ENCODE results near the gene SPINT2. TPM values are rescaled to one million over a fixed set of nuclear protein-coding genes. Genes with fewer than 3 reads are reported as not detected.

SPINT2 gene
- total RNA-seq, 1 donor from 2014 or later = 71.0 TPM

DNA sequence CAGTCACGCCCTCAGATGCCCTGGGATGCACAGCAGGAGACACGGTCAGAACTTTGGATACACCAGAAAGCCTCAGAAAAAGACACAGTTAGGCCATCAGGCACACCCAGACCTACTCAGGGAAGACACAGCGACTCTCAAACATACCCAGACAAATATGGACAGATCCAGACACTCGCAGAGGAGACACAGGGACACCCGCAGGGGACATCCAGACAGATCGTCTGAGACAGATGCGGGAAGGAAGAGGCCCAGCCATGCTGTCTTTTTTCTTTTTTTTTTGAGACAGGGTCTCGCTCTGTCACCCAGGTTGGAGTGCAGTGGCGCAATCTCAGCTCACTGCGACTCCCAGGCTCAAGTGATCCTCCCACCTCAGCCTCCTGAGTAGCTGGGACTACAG, 45.2 kb upstream of the SPINT2 start:
- TF ChIP-seq EZH2 (IDR thresholded peaks at IDR 0.05) (no peak), EZH2phosphoT487 (IDR thresholded peaks at IDR 0.05) (no peak)
- TF ChIP-seq, protein P1, sequence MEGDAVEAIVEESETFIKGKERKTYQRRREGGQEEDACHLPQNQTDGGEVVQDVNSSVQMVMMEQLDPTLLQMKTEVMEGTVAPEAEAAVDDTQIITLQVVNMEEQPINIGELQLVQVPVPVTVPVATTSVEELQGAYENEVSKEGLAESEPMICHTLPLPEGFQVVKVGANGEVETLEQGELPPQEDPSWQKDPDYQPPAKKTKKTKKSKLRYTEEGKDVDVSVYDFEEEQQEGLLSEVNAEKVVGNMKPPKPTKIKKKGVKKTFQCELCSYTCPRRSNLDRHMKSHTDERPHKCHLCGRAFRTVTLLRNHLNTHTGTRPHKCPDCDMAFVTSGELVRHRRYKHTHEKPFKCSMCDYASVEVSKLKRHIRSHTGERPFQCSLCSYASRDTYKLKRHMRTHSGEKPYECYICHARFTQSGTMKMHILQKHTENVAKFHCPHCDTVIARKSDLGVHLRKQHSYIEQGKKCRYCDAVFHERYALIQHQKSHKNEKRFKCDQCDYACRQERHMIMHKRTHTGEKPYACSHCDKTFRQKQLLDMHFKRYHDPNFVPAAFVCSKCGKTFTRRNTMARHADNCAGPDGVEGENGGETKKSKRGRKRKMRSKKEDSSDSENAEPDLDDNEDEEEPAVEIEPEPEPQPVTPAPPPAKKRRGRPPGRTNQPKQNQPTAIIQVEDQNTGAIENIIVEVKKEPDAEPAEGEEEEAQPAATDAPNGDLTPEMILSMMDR (IDR thresholded peaks at IDR 0.05) = no peak
- no peak overlapping the region for H3K9ac ChIP-seq
- no peak overlapping the region for H3K27ac Mint-ChIP-seq

DNA sequence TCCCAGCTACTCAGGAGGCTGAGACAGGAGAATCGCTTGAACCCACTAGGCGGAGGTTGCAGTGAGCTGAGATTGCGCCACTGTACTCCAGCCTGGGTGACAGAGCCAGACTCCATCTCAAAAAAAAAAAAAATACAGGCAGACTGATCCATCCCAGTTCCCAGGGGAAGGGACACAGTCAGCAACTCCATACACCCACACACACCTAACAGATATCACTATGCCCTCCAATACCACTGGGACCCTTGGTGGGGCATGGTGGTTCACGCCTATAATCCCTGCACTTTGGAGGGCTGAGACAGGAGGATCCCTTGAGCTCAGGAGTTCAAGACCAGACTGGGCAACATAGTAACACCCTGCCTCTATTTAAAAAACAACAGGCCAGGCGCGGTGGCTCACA, 43.0 kb upstream of the SPINT2 start:
- Histone ChIP-seq H3K9me3 (ENCODE audit: low read depth) (no peaks in the 10 kb centered on the region), H3K79me2 (ENCODE audit: low read depth) (peaks cover 6% of the 10 kb centered on the region), H4K20me1 (ENCODE audit: low read depth) (peaks cover under 1% of the 10 kb centered on the region), H3K4me2 (no peak overlapping the region), H3K36me3 (no peaks in the 10 kb centered on the region), H2AFZ (replicated peaks) (no peak overlapping the region), H3K9ac (no peak overlapping the region), H3K27ac (no peak overlapping the region), H3K27me3 (peaks cover 14% of the 10 kb centered on the region), H3K4me3 (no peak overlapping the region), H3K4me1 (peaks cover 4% of the 10 kb centered on the region), H3F3A (ENCODE audit: low read depth) (peaks cover 14% of the 10 kb centered on the region)
- TF ChIP-seq EZH2 (IDR thresholded peaks at IDR 0.05) = no peak
- TF ChIP-seq, protein P1 (IDR thresholded peaks at IDR 0.05) = no peak
- TF ChIP-seq EZH2phosphoT487 (IDR thresholded peaks at IDR 0.05) = no peak
- Mint-ChIP-seq H3K4me1 (peaks cover 26% of the 10 kb centered on the region), H3K9me3 (no peaks in the 10 kb centered on the region), H3K27ac (no peak overlapping the region), H3K36me3 (peaks cover 7% of the 10 kb centered on the region), H3K4me3 (no peak overlapping the region), H3K27me3 (ENCODE audit: insufficient read depth, low read depth) (peaks cover 7% of the 10 kb centered on the region)
- no peak for DNase-seq (ENCODE audit: low spot score)

More for the DNA sequence above, 45.2 kb upstream of the SPINT2 start:
- peaks cover 10% of the 10 kb centered on the region for H3K36me3 Mint-ChIP-seq
- Histone ChIP-seq H4K20me1 (ENCODE audit: low read depth) (no peaks in the 10 kb centered on the region), H2AFZ (replicated peaks) (no peak overlapping the region), H3K4me3 (no peak overlapping the region), H3K9me3 (ENCODE audit: low read depth) (no peaks in the 10 kb centered on the region), H3F3A (ENCODE audit: low read depth) (no peaks in the 10 kb centered on the region), H3K27ac (no peak overlapping the region), H3K36me3 (no peaks in the 10 kb centered on the region), H3K27me3 (peaks cover 13% of the 10 kb centered on the region), H3K4me1 (peaks cover 4% of the 10 kb centered on the region), H3K79me2 (ENCODE audit: low read depth) (peaks cover 6% of the 10 kb centered on the region), H3K4me2 (no peak overlapping the region)
- H3K4me1 Mint-ChIP-seq = peaks cover 23% of the 10 kb centered on the region
- DNase-seq (ENCODE audit: low spot score) = no peak
- H3K27me3 Mint-ChIP-seq (ENCODE audit: insufficient read depth, low read depth) = peaks cover 3% of the 10 kb centered on the region
- H3K4me3 Mint-ChIP-seq = no peak overlapping the region
- no peaks in the 10 kb centered on the region for H3K9me3 Mint-ChIP-seq

DNA sequence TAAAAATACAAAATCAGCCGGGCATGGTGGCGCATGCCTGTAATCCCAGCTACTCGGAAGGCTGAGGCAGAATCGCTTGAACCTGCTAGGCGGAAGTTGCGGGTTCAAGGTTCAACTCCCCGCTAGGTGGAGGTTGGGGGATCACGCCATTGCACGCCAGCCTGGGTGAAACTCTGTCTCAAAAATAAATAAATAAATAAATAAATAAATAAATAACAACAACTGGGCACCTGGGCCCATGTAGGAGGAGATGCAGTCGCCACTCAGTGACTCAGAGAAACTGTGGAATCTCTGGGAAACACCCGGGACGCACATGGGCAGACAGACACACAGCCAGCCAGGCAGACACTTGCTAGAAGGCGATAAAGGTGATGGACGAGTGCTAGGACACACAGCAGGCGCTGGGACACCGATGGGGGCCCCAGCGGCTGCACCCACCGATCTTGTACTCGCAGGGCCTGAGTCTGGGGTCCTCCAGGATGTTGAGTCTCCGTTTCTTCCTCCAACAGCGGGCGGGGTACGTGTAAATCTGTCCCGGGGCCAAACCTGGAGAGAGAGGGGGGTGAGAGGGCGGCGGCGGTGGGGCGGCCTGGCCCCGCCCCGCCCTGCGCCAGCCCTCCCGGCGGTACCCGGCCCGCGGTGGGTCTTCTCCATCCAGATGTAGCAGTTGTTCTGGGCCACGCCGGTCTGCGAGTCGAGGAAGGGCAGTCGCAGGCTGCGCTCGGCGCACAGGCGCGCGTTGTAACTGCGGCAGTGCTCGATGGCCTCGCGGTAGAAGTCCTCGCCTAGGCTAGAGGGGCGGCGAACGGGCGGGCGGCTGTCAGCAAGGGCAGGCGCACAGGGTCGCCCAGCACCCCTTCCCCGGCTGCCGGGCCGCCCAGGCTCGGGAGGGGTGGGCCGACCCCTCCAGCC, 42.2 kb upstream of the SPINT2 start:
- Mint-ChIP-seq H3K4me3 (no peak overlapping the region), H3K27me3 (ENCODE audit: insufficient read depth, low read depth) (peaks cover 12% of the 10 kb centered on the region), H3K27ac (no peak overlapping the region), H3K4me1 (peaks cover 24% of the 10 kb centered on the region), H3K9me3 (no peaks in the 10 kb centered on the region), H3K36me3 (peaks cover 7% of the 10 kb centered on the region)
- Histone ChIP-seq H3K4me1 (peaks cover 4% of the 10 kb centered on the region), H3K9ac (no peak overlapping the region), H3K27me3 (peaks cover 22% of the 10 kb centered on the region), H3K4me3 (no peak overlapping the region), H3K36me3 (no peaks in the 10 kb centered on the region), H3K9me3 (ENCODE audit: low read depth) (no peaks in the 10 kb centered on the region), H2AFZ (replicated peaks) (no peak overlapping the region), H3F3A (ENCODE audit: low read depth) (peaks cover 14% of the 10 kb centered on the region), H3K79me2 (ENCODE audit: low read depth) (peaks cover 6% of the 10 kb centered on the region), H3K4me2 (peak overlapping the region; percentile 31), H4K20me1 (ENCODE audit: low read depth) (peaks cover 8% of the 10 kb centered on the region), H3K27ac (no peak overlapping the region)
- no peak for DNase-seq (ENCODE audit: low spot score)
- TF ChIP-seq, protein P1 (IDR thresholded peaks at IDR 0.05) = no peak
- TF ChIP-seq EZH2 (IDR thresholded peaks at IDR 0.05) = no peak
- no peak for TF ChIP-seq EZH2phosphoT487 (IDR thresholded peaks at IDR 0.05)
